ENCODE data around the gene CA7. TPM values are rescaled to one million over a fixed set of nuclear protein-coding genes. Genes with fewer than 3 reads are reported as not detected.

The CA7 gene
- total RNA-seq, 1 donor from 2014 or later: not detected

DNA sequence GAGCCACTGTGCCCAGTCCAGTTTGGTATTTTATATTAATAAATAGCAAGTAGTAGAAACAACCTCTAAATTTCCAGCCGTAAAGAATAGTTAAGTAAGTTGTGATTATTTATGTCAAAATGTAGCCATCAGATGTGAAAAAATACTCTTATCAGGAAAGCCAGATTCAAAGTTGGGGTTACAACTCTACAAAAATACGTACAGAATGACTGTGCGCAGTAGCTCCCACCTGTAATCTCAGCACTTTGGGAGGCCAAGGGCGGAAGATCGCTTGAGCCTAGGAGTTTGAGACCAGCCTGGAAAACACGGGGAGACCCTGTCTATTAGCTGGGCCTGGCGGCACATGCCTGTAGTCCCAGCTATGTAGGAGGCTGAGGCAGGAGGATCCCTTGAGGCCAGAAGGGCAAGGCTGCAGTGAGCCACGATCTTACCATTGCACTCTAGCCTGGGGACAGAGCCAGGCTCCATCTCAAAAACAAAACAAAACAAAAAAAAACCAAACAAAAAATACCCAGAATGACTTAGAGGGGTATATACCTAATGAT lies 37.8 kb downstream of the CA7 start:
- DNase-seq (ENCODE audit: low spot score in 2 of 2): no peak
- peaks cover 2 to 5% of the 10 kb centered on the region in 2 donors for H3K4me1 ChIP-seq
- H3K36me3 ChIP-seq: peaks cover 15 to 16% of the 10 kb centered on the region in 2 donors
- intact Hi-C loops (cut with DNase I): loop anchor here (5.0 kb wide), 1 partner anchor 45 kb away; the partner anchor contains the start of gene RRAD
- TF ChIP-seq, protein P1, sequence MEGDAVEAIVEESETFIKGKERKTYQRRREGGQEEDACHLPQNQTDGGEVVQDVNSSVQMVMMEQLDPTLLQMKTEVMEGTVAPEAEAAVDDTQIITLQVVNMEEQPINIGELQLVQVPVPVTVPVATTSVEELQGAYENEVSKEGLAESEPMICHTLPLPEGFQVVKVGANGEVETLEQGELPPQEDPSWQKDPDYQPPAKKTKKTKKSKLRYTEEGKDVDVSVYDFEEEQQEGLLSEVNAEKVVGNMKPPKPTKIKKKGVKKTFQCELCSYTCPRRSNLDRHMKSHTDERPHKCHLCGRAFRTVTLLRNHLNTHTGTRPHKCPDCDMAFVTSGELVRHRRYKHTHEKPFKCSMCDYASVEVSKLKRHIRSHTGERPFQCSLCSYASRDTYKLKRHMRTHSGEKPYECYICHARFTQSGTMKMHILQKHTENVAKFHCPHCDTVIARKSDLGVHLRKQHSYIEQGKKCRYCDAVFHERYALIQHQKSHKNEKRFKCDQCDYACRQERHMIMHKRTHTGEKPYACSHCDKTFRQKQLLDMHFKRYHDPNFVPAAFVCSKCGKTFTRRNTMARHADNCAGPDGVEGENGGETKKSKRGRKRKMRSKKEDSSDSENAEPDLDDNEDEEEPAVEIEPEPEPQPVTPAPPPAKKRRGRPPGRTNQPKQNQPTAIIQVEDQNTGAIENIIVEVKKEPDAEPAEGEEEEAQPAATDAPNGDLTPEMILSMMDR (IDR thresholded peaks at IDR 0.05): no peak
- H3K4me3 ChIP-seq: no peak overlapping the region
- no peak overlapping the region for H3K27ac ChIP-seq
- no peaks in the 10 kb centered on the region for H3K27me3 ChIP-seq
- H3K9me3 ChIP-seq: no peaks in the 10 kb centered on the region

DNA sequence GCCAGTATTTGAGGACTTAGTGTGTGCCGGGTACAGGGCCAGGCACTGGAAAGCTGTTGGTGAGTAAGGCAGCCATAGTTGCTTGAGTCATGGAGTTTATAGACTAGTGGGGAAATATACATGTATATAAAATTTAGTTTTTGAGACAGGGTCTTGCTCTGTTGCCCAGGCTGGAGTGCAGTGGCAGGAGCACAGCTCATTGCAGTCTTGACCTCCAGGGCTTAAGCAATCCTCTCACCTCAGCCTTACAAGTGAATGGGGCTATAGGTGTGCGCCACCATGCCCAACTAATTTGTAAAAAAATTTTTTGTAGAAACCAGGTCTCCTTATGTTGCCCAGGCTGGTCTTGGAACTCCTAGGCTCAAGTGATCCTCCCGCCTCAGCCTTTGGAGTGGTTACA lies 38.5 kb downstream of the CA7 start:
- H3K27ac ChIP-seq: no peak overlapping the region
- no peak for DNase-seq (ENCODE audit: low spot score in 2 of 2)
- peaks cover 2 to 5% of the 10 kb centered on the region in 2 donors for H3K4me1 ChIP-seq
- no peaks in the 10 kb centered on the region for H3K27me3 ChIP-seq
- TF ChIP-seq, protein P1 (IDR thresholded peaks at IDR 0.05): no peak
- intact Hi-C loops (cut with DNase I): loop anchor here (5.0 kb wide), 1 partner anchor 45 kb away; the partner anchor contains the start of gene RRAD
- no peaks in the 10 kb centered on the region for H3K9me3 ChIP-seq
- H3K36me3 ChIP-seq: peaks cover 15 to 16% of the 10 kb centered on the region in 2 donors
- no peak overlapping the region for H3K4me3 ChIP-seq

DNA sequence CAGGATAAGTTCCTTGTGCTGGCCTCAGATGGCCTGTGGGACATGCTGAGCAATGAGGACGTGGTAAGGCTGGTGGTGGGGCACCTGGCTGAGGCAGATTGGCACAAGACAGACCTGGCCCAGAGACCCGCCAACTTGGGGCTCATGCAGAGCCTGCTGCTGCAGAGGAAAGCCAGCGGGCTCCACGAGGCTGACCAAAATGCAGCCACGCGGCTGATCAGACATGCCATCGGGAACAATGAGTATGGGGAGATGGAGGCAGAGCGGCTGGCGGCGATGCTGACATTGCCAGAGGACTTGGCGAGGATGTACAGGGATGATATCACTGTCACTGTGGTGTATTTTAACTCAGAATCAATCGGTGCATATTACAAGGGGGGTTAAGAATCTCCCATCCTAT lies 41.3 kb downstream of the CA7 start:
- TF ChIP-seq, protein P1 (IDR thresholded peaks at IDR 0.05): no peak
- peaks cover 15 to 16% of the 10 kb centered on the region in 2 donors for H3K36me3 ChIP-seq
- no peak overlapping the region for H3K4me3 ChIP-seq
- no peak overlapping the region for H3K27ac ChIP-seq
- H3K9me3 ChIP-seq: no peaks in the 10 kb centered on the region
- intact Hi-C loops (cut with DNase I): no loop called here
- H3K4me1 ChIP-seq: peaks cover 0 to 5% of the 10 kb centered on the region in 2 donors
- DNase-seq (ENCODE audit: low spot score in 2 of 2): no peak
- H3K27me3 ChIP-seq: no peaks in the 10 kb centered on the region

DNA sequence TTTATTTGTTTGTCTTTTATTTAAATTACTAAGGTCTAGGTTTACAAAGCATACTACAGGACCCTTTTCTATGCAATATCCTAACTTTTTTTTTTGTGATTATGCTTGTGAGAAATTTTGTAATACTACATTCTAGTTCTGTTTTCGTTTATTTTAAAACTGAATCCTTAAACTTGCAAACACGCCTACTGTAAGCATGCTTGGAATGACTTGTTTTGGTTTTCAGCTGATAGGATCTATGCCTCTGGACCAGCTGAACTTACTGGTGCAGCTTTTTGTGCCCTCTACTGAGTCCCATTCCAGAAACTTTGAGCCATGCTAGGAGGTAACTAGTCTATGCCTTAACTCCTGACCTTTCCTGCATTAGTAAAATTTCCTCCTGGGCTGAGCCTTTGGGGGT lies 42.1 kb downstream of the CA7 start:
- H3K27ac ChIP-seq: no peak overlapping the region
- intact Hi-C loops (cut with DNase I): no loop called here
- no peak overlapping the region for H3K4me3 ChIP-seq
- DNase-seq (ENCODE audit: low spot score in 2 of 2): no peak
- no peaks in the 10 kb centered on the region for H3K27me3 ChIP-seq
- peaks cover 0 to 2% of the 10 kb centered on the region in 2 donors for H3K4me1 ChIP-seq
- TF ChIP-seq, protein P1 (IDR thresholded peaks at IDR 0.05): no peak
- H3K9me3 ChIP-seq: no peaks in the 10 kb centered on the region
- peaks cover 15 to 16% of the 10 kb centered on the region in 2 donors for H3K36me3 ChIP-seq

DNA sequence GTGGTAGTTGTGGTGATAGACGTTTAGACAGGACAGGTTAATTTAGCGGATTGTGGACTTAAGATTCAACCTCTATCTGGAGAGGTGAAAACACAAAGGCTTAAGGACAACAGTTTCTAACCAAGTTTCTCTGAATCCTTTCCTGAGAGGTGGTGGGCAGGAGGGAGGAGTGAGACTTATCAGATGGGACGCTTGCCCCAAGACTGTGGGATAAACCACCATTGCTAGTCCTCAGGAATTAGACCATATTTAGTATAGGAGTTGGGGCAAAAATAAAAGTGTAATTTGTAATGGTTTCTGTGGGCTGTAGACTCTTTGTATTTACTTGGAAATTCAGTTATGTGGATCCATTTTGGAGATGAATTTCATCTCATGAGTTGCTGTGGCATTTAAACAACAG lies 42.7 kb downstream of the CA7 start:
- Histone ChIP-seq H3K4me3 (no peak overlapping the region), H3K36me3 (peaks cover 15 to 16% of the 10 kb centered on the region in 2 donors), H3K9me3 (no peaks in the 10 kb centered on the region), H3K27ac (no peak overlapping the region), H3K27me3 (no peaks in the 10 kb centered on the region), H3K4me1 (no peaks in the 10 kb centered on the region)
- intact Hi-C loops (cut with DNase I): no loop called here
- DNase-seq (ENCODE audit: low spot score in 2 of 2): no peak
- TF ChIP-seq, protein P1 (IDR thresholded peaks at IDR 0.05): no peak

Measured in ascending aorta (tissue), 2 donors.